ENCODE measurements around the gene PAQR7. TPM values are rescaled to one million over a fixed set of nuclear protein-coding genes. Genes with fewer than 3 reads are reported as not detected.

PAQR7 gene
- total RNA-seq, 2 experiments from 2014 or later, result 1.1 to 1.5 TPM

DNA sequence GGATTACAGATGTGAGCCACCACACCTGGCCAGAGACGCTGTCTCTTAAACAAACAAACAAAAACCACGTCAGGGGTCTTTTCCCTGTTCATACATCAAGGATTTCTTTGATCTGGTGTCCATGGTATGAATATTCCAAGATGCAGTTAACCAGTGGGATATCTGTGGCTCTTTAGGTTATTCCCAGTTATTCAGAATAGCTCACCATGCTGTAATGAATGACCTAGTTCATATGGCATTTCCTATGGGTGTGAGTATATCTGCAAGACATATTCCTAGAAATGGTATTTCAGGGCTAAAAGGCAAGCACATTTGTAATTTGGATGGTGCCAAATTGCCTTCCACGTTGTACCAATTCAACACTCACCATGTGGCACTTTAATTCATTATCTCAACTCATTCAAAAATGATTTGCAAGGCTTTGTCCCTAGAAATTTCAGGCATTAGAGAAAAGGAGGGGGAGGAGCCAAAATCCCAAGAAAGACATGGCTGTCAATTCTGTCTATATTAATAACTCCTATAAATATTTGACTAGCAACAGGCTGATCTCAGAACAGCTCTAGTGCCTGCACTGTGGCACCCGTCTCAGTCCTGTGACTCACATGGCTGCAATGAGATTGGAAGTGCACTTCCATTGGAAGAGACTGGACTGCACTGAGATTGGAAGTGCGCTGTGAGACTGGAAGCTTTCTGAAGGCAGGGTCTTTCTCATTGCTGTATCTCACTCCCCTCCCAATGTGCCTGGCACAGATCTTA, 36.7 kb upstream of the PAQR7 start:
- Mint-ChIP-seq H3K9me3 (no peaks in the 10 kb centered on the region), H3K27ac (no peak overlapping the region), H3K4me1 (ENCODE audit: low read depth) (peaks cover 3% of the 10 kb centered on the region), H3K36me3 (ENCODE audit: low read depth) (no peaks in the 10 kb centered on the region), H3K4me3 (no peak overlapping the region), H3K27me3 (no peaks in the 10 kb centered on the region)
- TF ChIP-seq CTCF (IDR thresholded peaks at IDR 0.05), result no peak
- Histone ChIP-seq H3K27ac (ENCODE audit: low read depth in 1 of 2, low read length in 2 of 2) (no peak overlapping the region), H3K27me3 (ENCODE audit: control insufficient read depth in 1 of 2, insufficient read depth in 2 of 2, low read length in 2 of 2) (no peaks in the 10 kb centered on the region), H3K4me1 (ENCODE audit: insufficient read depth, low read length) (peaks cover 1% of the 10 kb centered on the region), H3K36me3 (ENCODE audit: insufficient read depth, low read length) (no peaks in the 10 kb centered on the region), H3K9me3 (ENCODE audit: control insufficient read depth in 1 of 2, insufficient read depth in 1 of 2, low read length in 2 of 2) (no peaks in the 10 kb centered on the region), H3K4me3 (ENCODE audit: low read length) (no peak overlapping the region)
- intact Hi-C loops (cut with DNase I, micrococcal nuclease), result no loop called here
- POLR2A ChIA-PET, result interaction anchor here (1.1 to 1.4 kb wide), 2 partner anchors 10 to 16 kb away, joined by 3 to 4 read pairs; no protein-coding TSS in a partner anchor
- CTCF ChIA-PET, result interaction anchor here (2.1 kb wide), 1 partner anchor 17 kb away, joined by 5 read pairs; no protein-coding TSS in a partner anchor
- DNase-seq (no peak), ATAC-seq (ENCODE audit: poor library complexity) (no peak)

GRCh38 chr1:25911162-25911561, 35.7 kb upstream of the PAQR7 start:
- Histone ChIP-seq H3K4me1 (ENCODE audit: insufficient read depth, low read length) (peaks cover 11% of the 10 kb centered on the region), H3K36me3 (ENCODE audit: insufficient read depth, low read length) (no peaks in the 10 kb centered on the region), H3K9me3 (ENCODE audit: control insufficient read depth in 1 of 2, insufficient read depth in 1 of 2, low read length in 2 of 2) (no peaks in the 10 kb centered on the region), H3K4me3 (ENCODE audit: low read length) (no peak overlapping the region), H3K27me3 (ENCODE audit: control insufficient read depth in 1 of 2, insufficient read depth in 2 of 2, low read length in 2 of 2) (no peaks in the 10 kb centered on the region), H3K27ac (ENCODE audit: low read depth in 1 of 2, low read length in 2 of 2) (no peak overlapping the region)
- DNase-seq (no peak), ATAC-seq (ENCODE audit: poor library complexity) (no peak)
- Mint-ChIP-seq H3K4me1 (ENCODE audit: low read depth) (peaks cover 10% of the 10 kb centered on the region), H3K4me3 (no peak overlapping the region), H3K27ac (no peak overlapping the region), H3K9me3 (no peaks in the 10 kb centered on the region), H3K27me3 (no peaks in the 10 kb centered on the region), H3K36me3 (ENCODE audit: low read depth) (peaks cover 5% of the 10 kb centered on the region)
- intact Hi-C loops (cut with DNase I, micrococcal nuclease), result no loop called here
- ChIA-PET CTCF (interaction anchor here (2.1 kb wide), 1 partner anchor 16 kb away, joined by 5 read pairs; no protein-coding TSS in a partner anchor), POLR2A (interaction anchor here (1.4 kb wide), 1 partner anchor 11 kb away, joined by 4 read pairs; no protein-coding TSS in a partner anchor)
- TF ChIP-seq CTCF (IDR thresholded peaks at IDR 0.05), result no peak

DNA sequence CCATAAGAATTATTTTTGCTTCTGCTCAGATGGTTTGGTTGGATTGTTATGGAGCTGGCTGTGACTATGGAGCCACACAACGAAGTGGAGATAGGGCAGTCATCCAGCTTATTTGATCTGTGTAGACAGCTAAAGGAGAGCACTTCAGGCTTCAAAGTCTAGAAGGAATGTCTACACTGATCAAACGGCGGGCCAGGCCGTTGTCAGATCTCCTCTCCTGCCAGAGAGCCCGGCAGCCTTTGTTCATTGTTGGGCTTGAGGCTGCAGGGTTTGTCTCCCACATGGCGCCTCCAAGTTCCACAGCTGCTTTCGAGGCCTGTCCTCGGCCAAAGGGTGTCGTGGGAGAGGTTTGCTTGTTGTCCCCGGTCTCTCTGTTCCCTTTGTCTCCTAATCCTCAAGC, 33.5 kb upstream of the PAQR7 start:
- peaks cover 19% of the 10 kb centered on the region for H3K4me1 ChIP-seq (ENCODE audit: insufficient read depth, low read length)
- Mint-ChIP-seq H3K27ac (peak overlapping the region; percentile 45), H3K9me3 (no peaks in the 10 kb centered on the region), H3K4me3 (peak overlapping the region; percentile 11), H3K4me1 (ENCODE audit: low read depth) (peaks cover 23% of the 10 kb centered on the region), H3K36me3 (ENCODE audit: low read depth) (peaks cover 17% of the 10 kb centered on the region), H3K27me3 (no peaks in the 10 kb centered on the region)
- CTCF ChIA-PET, result interaction anchor here (1.3 to 2.7 kb wide), 3 partner anchors 13 to 89 kb away, joined by 3 to 16 read pairs (median 3); partner anchors contain the start of gene PAFAH2
- DNase-seq (no peak), ATAC-seq (ENCODE audit: poor library complexity) (no peak)
- H3K27me3 ChIP-seq (ENCODE audit: control insufficient read depth in 1 of 2, insufficient read depth in 2 of 2, low read length in 2 of 2), result no peaks in the 10 kb centered on the region
- no peak overlapping the region for H3K27ac ChIP-seq (ENCODE audit: low read depth in 1 of 2, low read length in 2 of 2)
- no peak overlapping the region for H3K4me3 ChIP-seq (ENCODE audit: low read length)
- no peak for TF ChIP-seq CTCF (IDR thresholded peaks at IDR 0.05)
- POLR2A ChIA-PET, result interaction anchor here (0.8 to 1.3 kb wide), 3 partner anchors 14 to 89 kb away, joined by 3 to 6 read pairs (median 3); partner anchors contain the start of gene PAFAH2
- no peaks in the 10 kb centered on the region for H3K9me3 ChIP-seq (ENCODE audit: control insufficient read depth in 1 of 2, insufficient read depth in 1 of 2, low read length in 2 of 2)
- H3K36me3 ChIP-seq (ENCODE audit: insufficient read depth, low read length), result no peaks in the 10 kb centered on the region
- intact Hi-C loops (cut with DNase I, micrococcal nuclease), result loop anchor here in 1 of 2 experiments (5.0 kb wide), 2 partner anchors 203 to 878 kb away; partner anchors contain the start of genes PDIK1L and PIGV

Data from CD4-positive, alpha-beta T cell (primary cell).